ENCODE results near the gene RALY. TPM values are rescaled to one million over a fixed set of nuclear protein-coding genes. Genes with fewer than 3 reads are reported as not detected.

The RALY gene
- polyA plus RNA-seq, 1 donor from 2014 or later: 221 TPM

- H3K27ac ChIP-seq (ENCODE audit: low read length): no peak overlapping the region
- no peaks in the 10 kb centered on the region for H3K9me3 ChIP-seq (ENCODE audit: low read length)
- H3K4me3 ChIP-seq (ENCODE audit: low read length): no peak overlapping the region
- no peaks in the 10 kb centered on the region for H3K79me2 ChIP-seq (replicated peaks; ENCODE audit: insufficient read depth, low read length)
- no peaks in the 10 kb centered on the region for H3K36me3 ChIP-seq (ENCODE audit: insufficient read depth, low read length)
- TF ChIP-seq SMC3 (conservative IDR thresholded peaks at IDR 0.05; ENCODE audit: poor library complexity) (no peak), POLR2AphosphoS5 (IDR thresholded peaks at IDR 0.05) (no peak), CTCF (IDR thresholded peaks at IDR 0.05; ENCODE audit: poor library complexity, severe bottlenecking) (no peak), EZH2 (IDR thresholded peaks at IDR 0.05; ENCODE audit: borderline replicate concordance, insufficient read depth, low read length, poor library complexity, severe bottlenecking) (no peak), RAD21 (conservative IDR thresholded peaks at IDR 0.05) (no peak), TAF1 (IDR thresholded peaks at IDR 0.05; ENCODE audit: low read depth) (no peak), REST (IDR thresholded peaks at IDR 0.05; ENCODE audit: borderline replicate concordance) (no peak)
- H4K20me1 ChIP-seq (ENCODE audit: insufficient read depth): no peaks in the 10 kb centered on the region
- H3K9me2 ChIP-seq (ENCODE audit: insufficient read depth, low read length): no peaks in the 10 kb centered on the region
- no peak overlapping the region for H3K9ac ChIP-seq (ENCODE audit: low read length)
- H3K27me3 ChIP-seq (ENCODE audit: insufficient read depth, low read depth, low read length): no peaks in the 10 kb centered on the region
- H3K4me2 ChIP-seq (ENCODE audit: low read length): no peak overlapping the region
- no peak overlapping the region for H2AFZ ChIP-seq (ENCODE audit: low read depth, low read length)
- no peaks in the 10 kb centered on the region for H3F3A ChIP-seq (ENCODE audit: insufficient read depth, low read length, poor library complexity, severe bottlenecking)
These were observed 24.1 kb upstream of the RALY start for GRCh38 chr20:33969563-33969962.

GRCh38 chr20:33970229-33970628 is 23.5 kb upstream of the RALY start:
- no peak for TF ChIP-seq CTCF (IDR thresholded peaks at IDR 0.05; ENCODE audit: poor library complexity, severe bottlenecking)
- TF ChIP-seq REST (IDR thresholded peaks at IDR 0.05; ENCODE audit: borderline replicate concordance): no peak
- no peak for TF ChIP-seq EP300 (conservative IDR thresholded peaks at IDR 0.05; ENCODE audit: poor library complexity, severe bottlenecking)
- no peak for TF ChIP-seq EZH2 (IDR thresholded peaks at IDR 0.05; ENCODE audit: borderline replicate concordance, insufficient read depth, low read length, poor library complexity, severe bottlenecking)
- no peak for TF ChIP-seq SMC3 (conservative IDR thresholded peaks at IDR 0.05; ENCODE audit: poor library complexity)
- no peak for TF ChIP-seq POLR2AphosphoS5 (IDR thresholded peaks at IDR 0.05)
- TF ChIP-seq MXI1 (conservative IDR thresholded peaks at IDR 0.05; ENCODE audit: poor library complexity, severe bottlenecking): no peak
- no peak for TF ChIP-seq RAD21 (conservative IDR thresholded peaks at IDR 0.05)
- no peak for TF ChIP-seq TAF1 (IDR thresholded peaks at IDR 0.05; ENCODE audit: low read depth)
- Histone ChIP-seq H3K27ac (ENCODE audit: low read length) (no peak overlapping the region), H3K27me3 (ENCODE audit: insufficient read depth, low read depth, low read length) (no peaks in the 10 kb centered on the region), H3K9me2 (ENCODE audit: insufficient read depth, low read length) (no peaks in the 10 kb centered on the region), H3K4me3 (ENCODE audit: low read length) (no peak overlapping the region), H3K79me2 (replicated peaks; ENCODE audit: insufficient read depth, low read length) (no peaks in the 10 kb centered on the region), H3K9me3 (ENCODE audit: low read length) (no peaks in the 10 kb centered on the region), H4K20me1 (ENCODE audit: insufficient read depth) (no peaks in the 10 kb centered on the region), H3K36me3 (ENCODE audit: insufficient read depth, low read length) (no peaks in the 10 kb centered on the region), H2AFZ (ENCODE audit: low read depth, low read length) (no peak overlapping the region), H3K4me2 (ENCODE audit: low read length) (no peak overlapping the region), H3F3A (ENCODE audit: insufficient read depth, low read length, poor library complexity, severe bottlenecking) (no peaks in the 10 kb centered on the region), H3K9ac (ENCODE audit: low read length) (no peak overlapping the region)
